HG03097 (cell line): ENCODE measurements around the gene ULK4.

Experiments used
- ATAC-seq: cut with Tn5 transposase; IDR thresholded peaks from one replicate; pipeline ENCODE4 v1.9.1; 2021; ENCODE audit not compliant: unreplicated experiment, low FRiP score

The ULK4 gene

DNA sequence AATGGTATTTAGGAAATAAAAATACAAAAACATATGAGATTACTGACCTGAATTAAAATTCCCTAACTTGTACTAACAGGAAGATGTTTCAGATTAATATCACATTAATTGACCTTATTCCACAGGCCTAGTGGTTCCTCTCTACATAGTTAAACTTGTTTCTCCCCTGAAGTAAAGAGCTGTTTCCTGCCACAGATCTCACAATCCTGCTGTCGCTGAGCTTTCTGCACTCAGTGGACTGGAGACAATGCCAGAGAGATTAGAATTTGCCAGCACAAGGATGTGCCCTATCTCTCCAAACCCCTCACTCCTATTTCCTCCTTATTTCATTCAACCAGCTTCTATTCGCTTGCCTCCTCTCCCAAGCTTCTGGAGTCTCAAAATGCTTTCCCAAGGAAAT lies 632.0 kb downstream of the ULK4 start:
- ATAC-seq = no peak

GRCh38 chr3:41328926-41329325 lies 633.0 kb downstream of the ULK4 start:
- ATAC-seq = no peak

DNA sequence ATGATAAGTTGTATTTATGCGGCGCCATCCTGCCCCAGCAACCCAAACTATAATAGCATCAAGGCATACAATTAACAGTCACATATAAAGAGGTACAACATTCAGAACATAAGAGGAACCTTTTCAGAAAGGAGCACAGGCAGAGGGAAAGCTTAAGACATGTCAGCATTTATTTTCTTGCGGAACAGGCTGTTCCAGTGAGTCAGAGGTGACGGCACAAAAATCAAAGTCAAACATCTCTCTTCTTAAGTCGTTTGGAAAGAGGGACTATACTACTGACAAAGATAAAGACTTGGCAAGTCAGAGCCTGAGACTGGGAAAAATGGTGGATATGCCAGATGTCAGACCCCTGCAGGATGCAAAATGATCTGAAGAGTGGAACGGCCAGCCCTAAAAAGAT lies 634.2 kb downstream of the ULK4 start:
- no peak for ATAC-seq

DNA sequence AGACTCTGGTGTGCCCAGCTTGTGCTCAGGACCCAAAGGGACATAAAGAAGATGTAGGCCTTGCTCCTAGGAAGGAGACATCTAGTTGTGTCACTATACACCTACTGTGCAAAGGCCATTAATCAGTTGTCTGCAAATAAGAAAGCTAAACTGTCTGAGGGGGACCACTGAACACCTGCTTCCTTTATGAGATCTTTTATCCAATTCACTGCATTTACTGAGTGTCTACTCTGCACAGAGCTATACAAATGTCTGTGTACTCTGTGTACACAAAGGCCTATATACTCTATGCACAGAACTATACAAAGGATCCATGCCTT lies 637.8 kb downstream of the ULK4 start:
- no peak for ATAC-seq

DNA sequence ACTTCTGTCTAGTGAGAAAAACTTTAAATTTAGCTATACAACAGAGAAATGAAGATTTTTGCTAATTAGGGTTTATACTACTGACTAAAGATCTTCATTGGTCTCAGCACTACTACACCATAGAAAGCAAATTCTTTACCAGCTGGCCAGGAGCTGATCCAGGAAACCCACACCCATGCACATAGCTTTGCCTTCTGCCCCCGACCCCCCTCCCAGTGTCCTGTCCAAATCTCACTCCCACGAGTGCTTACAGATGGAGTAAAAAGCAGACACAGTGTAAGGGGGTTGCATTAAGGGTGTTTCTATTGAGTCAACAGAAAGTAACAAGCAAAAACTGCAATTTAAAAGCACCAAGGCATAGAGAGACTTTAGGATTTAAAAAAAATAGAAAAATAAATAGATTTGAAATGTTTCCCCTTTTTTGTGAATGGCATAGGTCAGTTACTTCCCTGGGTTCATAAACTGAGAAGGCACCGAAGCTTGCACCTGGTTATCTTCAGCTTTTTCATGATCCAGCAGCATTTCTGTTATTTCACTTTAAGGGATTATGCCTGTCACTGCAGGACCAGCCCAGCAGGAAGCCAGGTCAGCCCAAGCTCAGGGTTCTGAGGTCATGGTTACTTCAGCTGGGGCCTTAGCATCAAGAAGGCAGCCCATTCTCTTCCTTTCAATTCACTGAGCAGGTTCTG lies 638.3 kb downstream of the ULK4 start:
- no peak for ATAC-seq

DNA sequence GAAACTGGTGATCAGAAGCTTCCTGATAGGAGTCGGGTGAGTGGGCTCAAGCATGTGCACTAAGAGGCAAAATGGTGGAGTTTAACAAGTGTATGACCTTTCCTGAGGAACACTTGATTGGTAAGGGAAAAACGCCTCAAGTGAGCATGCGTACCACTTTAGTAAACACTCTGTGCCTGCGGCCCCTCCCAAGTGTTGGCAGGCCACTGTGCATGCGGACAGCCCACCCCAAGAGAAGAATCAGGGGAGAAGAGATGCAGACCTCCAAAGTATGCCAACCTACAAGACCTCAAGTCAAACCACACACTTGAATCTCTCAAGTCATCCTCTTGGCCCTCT lies 640.3 kb downstream of the ULK4 start:
- no peak for ATAC-seq

DNA sequence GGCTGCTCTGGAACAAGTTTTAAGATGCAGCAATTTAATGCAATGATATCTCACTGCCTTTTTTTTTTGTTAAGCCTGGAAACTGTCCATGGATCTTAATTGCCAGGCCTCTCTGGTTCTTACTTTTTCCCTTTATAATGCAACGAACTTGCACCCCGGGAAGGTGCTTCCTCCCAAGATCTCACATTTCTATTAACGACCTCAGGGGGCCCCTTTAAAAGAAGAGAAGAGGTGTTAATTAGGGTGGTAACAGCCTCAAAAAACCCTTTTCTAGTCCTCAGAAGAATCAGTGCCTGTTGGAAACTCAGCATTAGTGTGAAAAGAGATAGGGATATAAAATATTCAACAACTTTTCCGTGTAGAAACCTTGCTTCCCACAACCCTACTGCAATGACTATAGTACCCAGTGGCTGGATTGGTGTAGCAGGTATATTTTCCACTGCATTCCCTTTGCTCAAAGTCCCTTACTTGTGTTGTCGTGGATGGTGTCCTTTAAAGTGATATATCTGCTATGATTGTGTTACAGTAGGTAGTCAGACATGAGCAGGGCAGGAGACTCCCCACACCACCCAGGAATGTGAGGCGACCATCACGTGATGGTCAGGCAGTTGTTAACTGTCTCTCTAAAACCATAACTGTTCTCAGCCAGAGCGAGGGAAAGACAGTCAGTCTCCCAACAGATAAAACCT lies 640.8 kb downstream of the ULK4 start:
- ATAC-seq = no peak

GRCh38 chr3:41318520-41318919 lies 643.4 kb downstream of the ULK4 start:
- ATAC-seq = no peak

- no peak for ATAC-seq
Observed at GRCh38 chr3:41317718-41318117, 644.2 kb downstream of the ULK4 start.

- no peak for ATAC-seq
Observed at GRCh38 chr3:41317298-41317697, 644.6 kb downstream of the ULK4 start.

DNA sequence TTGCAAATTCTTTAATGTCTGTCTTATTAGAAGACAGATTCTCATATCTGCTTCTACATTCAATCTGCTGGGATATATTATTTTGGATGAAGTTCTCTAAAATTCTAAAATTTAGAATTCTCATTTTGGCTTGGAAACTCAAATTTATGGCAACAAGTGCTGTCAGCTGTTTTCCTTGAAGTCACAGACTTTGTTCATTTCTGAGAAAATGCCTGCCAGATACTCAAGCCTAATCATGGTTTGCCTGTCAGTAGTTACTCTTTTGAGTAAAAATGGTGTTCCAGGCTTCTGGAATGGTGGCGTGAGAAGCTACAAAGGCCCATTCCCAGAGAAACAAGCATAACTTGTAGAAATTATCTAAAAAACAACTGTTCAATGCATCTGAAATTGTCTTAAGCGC lies 646.8 kb downstream of the ULK4 start:
- ATAC-seq = no peak

GRCh38 chr3:41308119-41308518 lies 653.8 kb downstream of the ULK4 start:
- ATAC-seq = no peak

GRCh38 chr3:41307065-41307464 lies 654.8 kb downstream of the ULK4 start:
- no peak for ATAC-seq

DNA sequence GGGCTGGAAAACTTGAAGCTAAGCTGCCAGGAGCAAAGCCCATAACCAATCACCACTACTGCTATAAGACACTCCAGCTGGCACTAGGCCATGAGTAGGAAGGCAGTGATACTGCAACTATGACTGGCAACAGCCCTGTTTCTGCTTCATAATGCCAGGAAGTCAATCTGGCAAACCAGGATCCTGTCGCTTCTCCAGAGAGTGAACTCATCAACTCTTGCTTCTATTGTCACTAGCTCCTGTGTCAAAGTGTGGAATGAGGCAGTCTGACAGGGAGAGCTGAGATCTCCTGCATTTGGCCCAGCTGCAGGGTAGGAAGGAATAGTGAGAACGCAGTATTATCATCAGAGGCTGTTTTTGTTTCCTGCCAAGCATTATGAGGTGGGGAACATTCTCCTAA lies 657.3 kb downstream of the ULK4 start:
- no peak for ATAC-seq

DNA sequence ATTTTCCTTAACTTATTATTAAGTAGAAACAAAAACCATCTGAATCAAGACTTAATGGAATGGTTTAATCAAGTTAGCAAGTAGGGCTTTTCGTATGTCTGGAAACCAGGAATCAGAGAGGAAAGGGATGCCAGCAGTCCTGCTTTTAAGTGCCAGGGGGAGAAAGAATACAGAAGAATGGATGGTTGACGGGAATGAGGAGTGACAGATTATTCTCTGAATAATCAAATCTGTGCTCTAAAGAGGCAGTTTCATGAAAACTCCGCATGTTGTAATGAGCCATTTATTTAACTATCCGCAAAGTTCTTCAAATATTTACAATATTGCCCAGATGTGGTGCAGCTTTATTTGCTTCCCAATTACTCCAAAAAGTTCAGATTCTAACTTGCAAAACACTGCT lies 659.6 kb downstream of the ULK4 start:
- ATAC-seq = no peak

GRCh38 chr3:41301548-41301947 lies 660.4 kb downstream of the ULK4 start:
- ATAC-seq = no peak

DNA sequence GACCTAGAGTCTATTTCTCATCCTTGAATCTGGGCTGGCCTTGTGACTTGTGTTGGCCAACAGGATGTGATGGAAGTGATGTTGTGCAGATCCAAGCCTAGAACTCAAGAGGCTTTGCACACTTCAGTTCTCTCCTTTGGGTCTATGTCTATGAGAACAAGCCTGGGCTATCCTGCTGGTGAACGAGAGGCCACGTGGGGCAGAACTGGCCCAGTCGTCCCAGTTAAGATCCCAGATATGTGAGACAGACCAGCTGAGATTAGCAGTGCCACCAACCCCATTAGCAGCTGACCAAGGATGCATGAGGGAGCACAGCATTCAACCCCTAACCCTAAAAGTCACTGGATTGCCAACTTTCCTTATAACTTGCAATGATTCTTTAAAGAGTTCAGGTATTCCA lies 662.9 kb downstream of the ULK4 start:
- ATAC-seq = no peak

GRCh38 chr3:41297750-41298149 lies 664.2 kb downstream of the ULK4 start:
- ATAC-seq = no peak

- ATAC-seq = no peak
Observed at GRCh38 chr3:41296556-41296955, 665.3 kb downstream of the ULK4 start.

- ATAC-seq = no peak
Observed at GRCh38 chr3:41295740-41296139, 666.2 kb downstream of the ULK4 start.

DNA sequence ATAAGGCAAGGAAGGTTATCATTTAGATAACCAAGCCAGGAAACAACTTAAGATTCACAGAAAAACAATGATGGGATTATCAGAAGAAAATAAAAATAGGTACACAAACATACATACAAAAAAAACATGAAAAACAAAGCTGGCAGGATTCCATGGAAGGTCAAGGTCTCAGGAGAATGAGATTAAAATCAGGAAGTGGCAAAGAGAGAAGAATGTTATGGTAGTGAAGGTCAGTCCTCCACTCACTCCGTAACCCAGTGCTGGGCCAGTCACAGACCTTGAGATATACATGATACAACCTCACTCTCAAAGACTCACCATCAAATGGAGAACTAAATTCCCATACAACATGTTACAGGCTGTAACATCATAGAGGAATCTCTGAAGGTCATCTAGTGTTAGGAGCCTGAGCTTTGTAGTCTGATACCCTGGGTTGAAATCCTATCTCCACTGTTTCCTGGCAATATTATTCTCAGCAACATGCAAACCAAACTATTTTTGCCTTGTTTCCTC lies 668.7 kb downstream of the ULK4 start:
- ATAC-seq = no peak

- ATAC-seq = no peak
Observed at GRCh38 chr3:41290736-41291135, 671.2 kb downstream of the ULK4 start.

- no peak for ATAC-seq
Observed at GRCh38 chr3:41290306-41290705, 671.6 kb downstream of the ULK4 start.
